A549 (cell line): ENCODE results near the gene SLC37A1.

Experiments
- CTCF ChIP-seq: fragments of >200 bp; sonication (Bioruptor Twin); formaldehyde crosslinking; IDR thresholded peaks from 3 replicates; pipeline ENCODE4 v1.5.1; 2016
- FOSL2 ChIP-seq, 2 experiments: fragments of 450-650 bp in 1 of 2; fragments of >200 bp in 1 of 2; sonication (Bioruptor Twin) in 1 of 2; formaldehyde crosslinking; IDR thresholded peaks; 2 replicates each; pipeline versions ENCODE4 v1.5.0 to v1.6.1; 2016 to 2020; ENCODE audit warnings: mild to moderate bottlenecking in 1 of 2, moderate library complexity in 1 of 2
- HMGXB4 ChIP-seq: fragments of 250-450 bp; sonication (Bioruptor Pico); IDR thresholded peaks from 2 replicates; pipeline ENCODE4 v1.5.0; 2021; ENCODE audit warnings: mild to moderate bottlenecking, moderate library complexity, borderline replicate concordance
- KDM1A ChIP-seq: fragments of 200-600 bp; sonication (generic); IDR thresholded peaks from 2 replicates; pipeline ENCODE4 v1.6.1; 2016; ENCODE audit warnings: low read depth, mild to moderate bottlenecking
- MAZ ChIP-seq: fragments of 150-350 bp; IDR thresholded peaks from 2 replicates; pipeline ENCODE4 v1.6.1; 2014; ENCODE audit warnings: antibody characterized with exemption, low read depth, low read length, borderline replicate concordance
- POLR2A ChIP-seq: IDR thresholded peaks from 2 replicates; pipeline ENCODE4 v1.6.1; 2012; ENCODE audit warnings: mild to moderate bottlenecking, low read length
- RAD21 ChIP-seq, 2 experiments: fragments of >200 bp in 1 of 2; sonication (Bioruptor Twin) in 1 of 2; formaldehyde crosslinking in 1 of 2; IDR thresholded peaks in 1 of 2; conservative IDR thresholded peaks in 1 of 2; 2 replicates in 1 of 2; 3 replicates in 1 of 2; pipeline ENCODE4 v1.6.1; 2012 to 2018; ENCODE audit warnings: inconsistent platforms in 1 of 2
- RFX5 ChIP-seq: fragments of 450-650 bp; IDR thresholded peaks from 2 replicates; pipeline ENCODE4 v1.7.1; 2014; ENCODE audit warnings: antibody characterized with exemption, mild to moderate bottlenecking, moderate library complexity
- RNF2 ChIP-seq: fragments of 200-600 bp; sonication (generic); IDR thresholded peaks from 2 replicates; pipeline ENCODE4 v1.6.1; 2016; ENCODE audit warnings: low read depth, mild to moderate bottlenecking, antibody characterized with exemption, moderate library complexity, borderline replicate concordance
- SREBF2 ChIP-seq: fragments of 450-650 bp; IDR thresholded peaks from 2 replicates; pipeline ENCODE4 v1.6.1; 2014; ENCODE audit warnings: mild to moderate bottlenecking, moderate library complexity
- ZSCAN20 ChIP-seq: fragments of 250-450 bp; sonication (Bioruptor Pico); IDR thresholded peaks from 2 replicates; pipeline ENCODE4 v1.8.0; 2022; ENCODE audit warnings: mild to moderate bottlenecking, moderate library complexity
- TF ChIP-seq, protein P1 (sequence below): fragments of 200-600 bp; sonication (generic); IDR thresholded peaks from 2 replicates; pipeline ENCODE4 v1.6.1; 2016; ENCODE audit warnings: antibody characterized with exemption, mild to moderate bottlenecking, moderate library complexity
- TF ChIP-seq, protein P2 (sequence below): fragments of 450-650 bp; IDR thresholded peaks from 2 replicates; pipeline ENCODE4 v1.6.1; 2014; ENCODE audit warnings: antibody characterized with exemption

GRCh38 chr21:42509244-42509643 is 4.4 kb upstream of the SLC37A1 start:
- TF ChIP-seq CTCF (no peak), POLR2A (no peak), FOSL2 (IDR thresholded peaks at IDR 0.05) (no peak), FOSL2 (CRISPR knock-in tag; IDR thresholded peaks at IDR 0.05) (no peak), ZSCAN20 (CRISPR knock-in tag) (no peak), RNF2 (no peak), MAZ (no peak), KDM1A (no peak), SREBF2 (no peak), HMGXB4 (CRISPR knock-in tag) (no peak), RAD21 (conservative IDR thresholded peaks at IDR 0.05 in 1 of 2, IDR thresholded peaks at IDR 0.05 in 1 of 2) (no peak), RFX5 (no peak)
- TF ChIP-seq, protein P1, sequence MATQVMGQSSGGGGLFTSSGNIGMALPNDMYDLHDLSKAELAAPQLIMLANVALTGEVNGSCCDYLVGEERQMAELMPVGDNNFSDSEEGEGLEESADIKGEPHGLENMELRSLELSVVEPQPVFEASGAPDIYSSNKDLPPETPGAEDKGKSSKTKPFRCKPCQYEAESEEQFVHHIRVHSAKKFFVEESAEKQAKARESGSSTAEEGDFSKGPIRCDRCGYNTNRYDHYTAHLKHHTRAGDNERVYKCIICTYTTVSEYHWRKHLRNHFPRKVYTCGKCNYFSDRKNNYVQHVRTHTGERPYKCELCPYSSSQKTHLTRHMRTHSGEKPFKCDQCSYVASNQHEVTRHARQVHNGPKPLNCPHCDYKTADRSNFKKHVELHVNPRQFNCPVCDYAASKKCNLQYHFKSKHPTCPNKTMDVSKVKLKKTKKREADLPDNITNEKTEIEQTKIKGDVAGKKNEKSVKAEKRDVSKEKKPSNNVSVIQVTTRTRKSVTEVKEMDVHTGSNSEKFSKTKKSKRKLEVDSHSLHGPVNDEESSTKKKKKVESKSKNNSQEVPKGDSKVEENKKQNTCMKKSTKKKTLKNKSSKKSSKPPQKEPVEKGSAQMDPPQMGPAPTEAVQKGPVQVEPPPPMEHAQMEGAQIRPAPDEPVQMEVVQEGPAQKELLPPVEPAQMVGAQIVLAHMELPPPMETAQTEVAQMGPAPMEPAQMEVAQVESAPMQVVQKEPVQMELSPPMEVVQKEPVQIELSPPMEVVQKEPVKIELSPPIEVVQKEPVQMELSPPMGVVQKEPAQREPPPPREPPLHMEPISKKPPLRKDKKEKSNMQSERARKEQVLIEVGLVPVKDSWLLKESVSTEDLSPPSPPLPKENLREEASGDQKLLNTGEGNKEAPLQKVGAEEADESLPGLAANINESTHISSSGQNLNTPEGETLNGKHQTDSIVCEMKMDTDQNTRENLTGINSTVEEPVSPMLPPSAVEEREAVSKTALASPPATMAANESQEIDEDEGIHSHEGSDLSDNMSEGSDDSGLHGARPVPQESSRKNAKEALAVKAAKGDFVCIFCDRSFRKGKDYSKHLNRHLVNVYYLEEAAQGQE = no peak
- TF ChIP-seq, protein P2, sequence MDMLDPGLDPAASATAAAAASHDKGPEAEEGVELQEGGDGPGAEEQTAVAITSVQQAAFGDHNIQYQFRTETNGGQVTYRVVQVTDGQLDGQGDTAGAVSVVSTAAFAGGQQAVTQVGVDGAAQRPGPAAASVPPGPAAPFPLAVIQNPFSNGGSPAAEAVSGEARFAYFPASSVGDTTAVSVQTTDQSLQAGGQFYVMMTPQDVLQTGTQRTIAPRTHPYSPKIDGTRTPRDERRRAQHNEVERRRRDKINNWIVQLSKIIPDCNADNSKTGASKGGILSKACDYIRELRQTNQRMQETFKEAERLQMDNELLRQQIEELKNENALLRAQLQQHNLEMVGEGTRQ = no peak
